ENCODE measurements around the gene IGSF6. TPM values are rescaled to one million over a fixed set of nuclear protein-coding genes. Genes with fewer than 3 reads are reported as not detected.
"Not testable (repeated sequence)": the region's sequence is repeated elsewhere in the genome, so short reads cannot be mapped to it uniquely, and the experiment has no call there.

The IGSF6 gene
- total RNA-seq, 1 experiment from 2014 or later, result 0.56 TPM

DNA sequence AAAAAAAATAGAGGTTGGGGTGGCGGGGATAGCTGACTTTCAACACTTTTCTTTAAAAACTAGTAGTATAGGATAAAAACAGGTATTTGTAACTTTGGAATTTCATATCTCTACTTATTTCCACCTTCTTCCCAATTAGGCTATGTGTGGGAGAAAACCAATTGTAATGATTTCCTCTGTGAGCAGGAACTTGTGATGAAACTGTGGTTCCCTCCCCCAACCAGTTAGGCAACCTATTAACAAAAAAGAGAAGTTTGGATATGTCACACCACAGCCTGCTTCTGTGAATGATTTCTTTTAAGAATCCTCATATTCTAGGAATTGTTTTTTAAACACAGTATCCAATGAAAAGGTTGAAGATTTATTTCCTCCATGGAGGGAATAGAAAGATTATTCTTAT, 1.9 kb downstream of the IGSF6 start:
- H3K9me3 ChIP-seq (ENCODE audit: low read length), result no peaks in the 10 kb centered on the region
- H3K4me2 ChIP-seq (ENCODE audit: low read depth, low read length, poor library complexity, severe bottlenecking), result peak overlapping the region; percentile 30
- peak overlapping the region; percentile 97 for H3K27ac ChIP-seq (ENCODE audit: low read length)
- no peak overlapping the region for H3K9ac ChIP-seq (ENCODE audit: low read length)
- peaks cover 5% of the 10 kb centered on the region; the same call in 1 of the 2 replicates for H3K36me3 ChIP-seq (ENCODE audit: insufficient read depth, low read length)
- no peak overlapping the region for H3K4me3 ChIP-seq (ENCODE audit: low read length)
- no peaks in the 10 kb centered on the region for H3K9me2 ChIP-seq (replicated peaks; ENCODE audit: insufficient read depth, low read length)
- H2AFZ ChIP-seq (ENCODE audit: low read length), result no peak overlapping the region
- peak; percentile 67 for DNase-seq
- peaks cover 34% of the 10 kb centered on the region for H3K79me2 ChIP-seq (ENCODE audit: low read length)
- no peaks in the 10 kb centered on the region for H3K27me3 ChIP-seq (ENCODE audit: low read length)
- H4K20me1 ChIP-seq (ENCODE audit: insufficient read depth, low read depth, low read length), result no peaks in the 10 kb centered on the region
- peaks cover 97% of the 10 kb centered on the region for H3K4me1 ChIP-seq (ENCODE audit: low read length)

DNA sequence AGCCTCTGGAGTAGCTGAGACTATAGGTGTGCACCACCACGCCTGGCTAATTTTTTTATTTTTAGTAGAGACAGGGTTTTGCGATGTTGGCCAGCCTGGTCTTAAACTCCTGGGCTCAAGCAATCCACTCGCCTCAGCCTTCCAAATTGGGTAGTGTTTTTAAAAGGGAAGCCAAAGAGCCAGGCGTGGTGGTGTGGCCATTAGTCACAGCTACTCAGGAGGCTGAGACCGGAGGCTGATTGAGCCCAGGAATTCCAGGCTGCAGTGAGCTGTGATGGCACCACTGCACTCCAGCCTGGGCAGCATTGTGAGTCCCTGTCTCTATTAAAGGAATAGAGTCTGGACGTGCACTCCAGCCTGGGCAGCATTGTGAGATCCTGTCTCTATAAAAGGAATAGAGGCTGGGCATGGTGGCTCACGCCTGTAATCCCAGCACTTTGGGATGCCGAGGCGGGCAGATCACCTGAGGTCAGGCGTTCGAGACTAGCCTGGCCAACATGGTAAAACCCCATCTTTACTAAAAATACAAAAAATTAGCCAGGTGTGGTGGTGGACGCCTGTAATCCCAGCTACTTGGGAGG, 2.5 kb downstream of the IGSF6 start:
- H3K27me3 ChIP-seq (ENCODE audit: low read length); H3K9me2 ChIP-seq (replicated peaks; ENCODE audit: insufficient read depth, low read length); H3K9me3 ChIP-seq (ENCODE audit: low read length); H2AFZ ChIP-seq (ENCODE audit: low read length); DNase-seq; H4K20me1 ChIP-seq (ENCODE audit: insufficient read depth, low read depth, low read length); H3K36me3 ChIP-seq (ENCODE audit: insufficient read depth, low read length): not testable (repeated sequence)
- H3K4me2 ChIP-seq (ENCODE audit: low read depth, low read length, poor library complexity, severe bottlenecking), result peak overlapping the region; percentile 79
- H3K4me1 ChIP-seq (ENCODE audit: low read length), result peaks cover 97% of the 10 kb centered on the region
- H3K27ac ChIP-seq (ENCODE audit: low read length), result peak overlapping the region; percentile 97
- H3K4me3 ChIP-seq (ENCODE audit: low read length), result peak overlapping the region; percentile 39; the same call in 1 of the 2 replicates
- peaks cover 34% of the 10 kb centered on the region for H3K79me2 ChIP-seq (ENCODE audit: low read length)
- H3K9ac ChIP-seq (ENCODE audit: low read length), result peak overlapping the region; percentile 59; the same call in 1 of the 2 replicates

DNA sequence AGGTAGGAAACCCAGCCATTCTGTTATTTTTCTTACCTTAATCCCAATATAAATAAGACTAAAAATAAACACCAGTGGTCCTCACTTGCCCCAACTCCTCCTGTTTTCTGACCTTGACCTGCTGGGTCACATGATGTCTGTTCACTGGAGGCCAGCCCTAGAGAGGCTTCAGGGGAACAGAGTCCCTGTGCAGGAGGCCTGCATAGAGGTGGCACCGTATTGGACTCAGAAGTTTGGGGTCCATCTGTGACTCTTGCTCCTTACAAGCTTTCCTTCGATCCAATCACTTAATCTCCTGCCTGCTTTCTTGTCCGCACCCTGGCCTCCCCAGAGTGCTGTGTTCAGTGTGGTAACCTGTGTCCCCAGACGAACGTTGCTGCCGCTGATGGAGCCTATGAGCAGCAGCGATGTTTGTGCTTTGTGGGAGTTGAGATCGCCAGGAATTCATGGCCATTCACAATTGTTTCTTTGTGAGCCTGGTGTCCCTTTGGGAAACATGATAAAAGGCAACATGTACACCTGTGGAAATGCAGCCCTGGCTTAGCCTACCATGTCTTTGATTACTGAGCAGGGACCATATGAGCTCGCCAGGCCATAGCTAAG, 4.7 kb downstream of the IGSF6 start:
- H3K4me3 ChIP-seq (ENCODE audit: low read length), result peak overlapping the region; percentile 53; the same call in 1 of the 2 replicates
- H4K20me1 ChIP-seq (ENCODE audit: insufficient read depth, low read depth, low read length), result no peaks in the 10 kb centered on the region
- H3K36me3 ChIP-seq (ENCODE audit: insufficient read depth, low read length), result no peaks in the 10 kb centered on the region
- DNase-seq, result no peak
- peaks cover 100% of the 10 kb centered on the region for H3K4me1 ChIP-seq (ENCODE audit: low read length)
- no peaks in the 10 kb centered on the region for H3K27me3 ChIP-seq (ENCODE audit: low read length)
- peak overlapping the region; percentile 97 for H3K27ac ChIP-seq (ENCODE audit: low read length)
- no peaks in the 10 kb centered on the region for H3K9me2 ChIP-seq (replicated peaks; ENCODE audit: insufficient read depth, low read length)
- no peaks in the 10 kb centered on the region for H3K9me3 ChIP-seq (ENCODE audit: low read length)
- peak overlapping the region; percentile 69 for H3K9ac ChIP-seq (ENCODE audit: low read length)
- peak overlapping the region; percentile 79 for H3K4me2 ChIP-seq (ENCODE audit: low read depth, low read length, poor library complexity, severe bottlenecking)
- H3K79me2 ChIP-seq (ENCODE audit: low read length), result peaks cover 47% of the 10 kb centered on the region
- no peak overlapping the region for H2AFZ ChIP-seq (ENCODE audit: low read length)

DNA sequence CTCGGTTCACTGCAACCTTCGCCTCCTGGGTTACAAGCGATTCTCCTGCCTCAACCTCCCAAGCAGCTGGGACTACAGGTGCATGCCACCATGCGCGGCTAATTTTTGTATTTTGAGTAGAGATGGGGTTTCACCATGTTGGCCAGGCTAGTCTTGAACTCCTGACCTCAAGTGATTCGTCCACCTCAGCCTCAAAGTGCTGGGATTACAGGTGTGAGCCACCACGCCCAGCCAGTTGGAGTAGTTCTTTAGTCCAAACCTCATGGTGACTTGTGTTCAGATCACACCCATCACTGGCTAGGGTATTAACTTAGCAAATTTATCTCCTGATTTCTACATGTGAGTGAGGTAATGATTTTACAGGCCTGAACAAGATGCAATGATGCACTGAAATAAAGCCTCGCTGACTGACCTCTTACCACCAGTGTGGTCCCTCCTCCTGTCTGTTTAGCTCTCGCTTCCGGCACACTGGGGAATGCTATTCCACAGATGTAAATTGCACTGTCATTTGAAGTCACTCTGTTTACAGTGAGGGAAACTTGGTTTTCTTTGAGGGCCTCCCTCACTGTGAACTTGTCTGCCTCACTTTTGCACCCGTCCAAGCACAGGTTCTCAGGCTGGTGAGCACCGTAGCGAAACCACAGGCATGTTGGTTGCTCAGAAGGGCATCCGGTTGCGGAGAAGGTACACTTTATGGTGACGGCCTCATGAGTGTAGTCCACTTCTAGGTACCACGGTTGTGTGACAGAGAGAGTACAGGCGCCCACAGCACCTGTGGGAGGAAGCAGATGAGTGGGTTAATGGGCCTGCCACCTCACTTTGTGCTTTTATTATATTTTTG, 5.5 kb downstream of the IGSF6 start:
- no peaks in the 10 kb centered on the region for H3K9me3 ChIP-seq (ENCODE audit: low read length)
- peak overlapping the region; percentile 79 for H3K4me2 ChIP-seq (ENCODE audit: low read depth, low read length, poor library complexity, severe bottlenecking)
- peaks cover 100% of the 10 kb centered on the region for H3K4me1 ChIP-seq (ENCODE audit: low read length)
- peak overlapping the region; percentile 53 for H3K4me3 ChIP-seq (ENCODE audit: low read length)
- H2AFZ ChIP-seq (ENCODE audit: low read length), result no peak overlapping the region
- DNase-seq, result peak; percentile 82
- H3K36me3 ChIP-seq (ENCODE audit: insufficient read depth, low read length), result no peaks in the 10 kb centered on the region
- peak overlapping the region; percentile 69 for H3K9ac ChIP-seq (ENCODE audit: low read length)
- no peaks in the 10 kb centered on the region for H3K9me2 ChIP-seq (replicated peaks; ENCODE audit: insufficient read depth, low read length)
- H4K20me1 ChIP-seq (ENCODE audit: insufficient read depth, low read depth, low read length), result no peaks in the 10 kb centered on the region
- no peaks in the 10 kb centered on the region for H3K27me3 ChIP-seq (ENCODE audit: low read length)
- H3K79me2 ChIP-seq (ENCODE audit: low read length), result peaks cover 47% of the 10 kb centered on the region
- peak overlapping the region; percentile 97 for H3K27ac ChIP-seq (ENCODE audit: low read length)

DNA sequence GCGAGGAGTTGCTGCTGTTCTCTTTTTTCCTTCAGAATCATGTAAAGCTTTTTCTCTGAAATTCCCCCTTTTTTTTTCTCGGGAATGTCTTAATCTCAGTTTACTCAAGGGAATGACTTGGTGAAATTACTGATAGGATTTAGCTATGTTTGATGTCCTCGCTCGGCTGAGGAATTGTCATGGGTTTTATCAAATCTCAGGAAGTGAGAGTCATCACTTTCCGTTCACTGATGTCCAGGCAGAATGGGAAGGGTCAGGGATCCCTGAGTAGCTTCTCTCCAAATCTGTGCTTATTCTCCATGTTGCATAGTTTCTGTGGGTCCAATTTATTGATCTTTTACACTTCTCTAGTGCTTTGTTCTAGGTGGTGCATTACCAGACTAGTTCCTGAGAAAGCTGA, 6.3 kb downstream of the IGSF6 start:
- peaks cover 100% of the 10 kb centered on the region for H3K4me1 ChIP-seq (ENCODE audit: low read length)
- no peaks in the 10 kb centered on the region for H4K20me1 ChIP-seq (ENCODE audit: insufficient read depth, low read depth, low read length)
- no peaks in the 10 kb centered on the region for H3K9me2 ChIP-seq (replicated peaks; ENCODE audit: insufficient read depth, low read length)
- DNase-seq, result peak; percentile 57
- peak overlapping the region; percentile 53 for H3K4me3 ChIP-seq (ENCODE audit: low read length)
- no peaks in the 10 kb centered on the region for H3K9me3 ChIP-seq (ENCODE audit: low read length)
- peak overlapping the region; percentile 97 for H3K27ac ChIP-seq (ENCODE audit: low read length)
- peaks cover 46% of the 10 kb centered on the region for H3K79me2 ChIP-seq (ENCODE audit: low read length)
- H3K9ac ChIP-seq (ENCODE audit: low read length), result peak overlapping the region; percentile 69
- H3K4me2 ChIP-seq (ENCODE audit: low read depth, low read length, poor library complexity, severe bottlenecking), result peak overlapping the region; percentile 79
- H2AFZ ChIP-seq (ENCODE audit: low read length), result no peak overlapping the region
- no peaks in the 10 kb centered on the region for H3K27me3 ChIP-seq (ENCODE audit: low read length)
- no peaks in the 10 kb centered on the region for H3K36me3 ChIP-seq (ENCODE audit: insufficient read depth, low read length)

DNA sequence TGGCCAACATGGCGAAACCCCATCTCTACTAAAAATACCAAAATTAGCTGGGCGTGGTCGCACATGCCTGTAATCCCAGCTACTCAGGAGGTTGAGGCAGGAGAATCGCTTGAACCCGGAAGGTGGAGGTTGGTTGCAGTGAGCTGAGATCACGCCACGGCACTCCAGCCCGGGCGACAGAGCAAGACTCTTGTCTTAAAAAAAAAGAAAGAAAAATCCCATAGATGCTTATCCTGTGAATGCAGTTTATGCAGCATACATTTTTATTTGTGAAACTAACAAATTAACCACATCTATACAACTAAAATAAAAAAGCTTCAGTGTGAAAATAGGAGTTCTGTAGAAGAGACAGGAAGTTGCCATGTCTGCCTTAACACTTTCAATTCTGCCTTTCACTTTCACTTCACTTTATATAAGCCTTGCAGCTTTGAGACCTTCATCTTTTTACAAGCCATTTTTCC, 7.1 kb downstream of the IGSF6 start:
- Histone ChIP-seq H3K4me2 (ENCODE audit: low read depth, low read length, poor library complexity, severe bottlenecking) (peak overlapping the region; percentile 79), H3K27me3 (ENCODE audit: low read length) (no peaks in the 10 kb centered on the region), H2AFZ (ENCODE audit: low read length) (no peak overlapping the region), H3K4me1 (ENCODE audit: low read length) (peaks cover 96% of the 10 kb centered on the region), H3K27ac (ENCODE audit: low read length) (peak overlapping the region; percentile 97), H3K36me3 (ENCODE audit: insufficient read depth, low read length) (no peaks in the 10 kb centered on the region), H3K9me3 (ENCODE audit: low read length) (no peaks in the 10 kb centered on the region), H3K79me2 (ENCODE audit: low read length) (peaks cover 41% of the 10 kb centered on the region), H3K9ac (ENCODE audit: low read length) (peak overlapping the region; percentile 69), H4K20me1 (ENCODE audit: insufficient read depth, low read depth, low read length) (no peaks in the 10 kb centered on the region), H3K4me3 (ENCODE audit: low read length) (peak overlapping the region; percentile 53), H3K9me2 (replicated peaks; ENCODE audit: insufficient read depth, low read length) (no peaks in the 10 kb centered on the region)
- DNase-seq, result peak; percentile 93

GRCh38 chr16:21644674-21645073, 7.7 kb downstream of the IGSF6 start:
- Histone ChIP-seq H3K9me2 (replicated peaks; ENCODE audit: insufficient read depth, low read length) (no peaks in the 10 kb centered on the region), H3K4me2 (ENCODE audit: low read depth, low read length, poor library complexity, severe bottlenecking) (peak overlapping the region; percentile 79), H3K4me3 (ENCODE audit: low read length) (peak overlapping the region; percentile 53), H3K9me3 (ENCODE audit: low read length) (no peaks in the 10 kb centered on the region), H3K27me3 (ENCODE audit: low read length) (no peaks in the 10 kb centered on the region), H3K36me3 (ENCODE audit: insufficient read depth, low read length) (no peaks in the 10 kb centered on the region), H3K27ac (ENCODE audit: low read length) (peak overlapping the region; percentile 97), H3K79me2 (ENCODE audit: low read length) (peaks cover 41% of the 10 kb centered on the region), H4K20me1 (ENCODE audit: insufficient read depth, low read depth, low read length) (no peaks in the 10 kb centered on the region), H2AFZ (ENCODE audit: low read length) (no peak overlapping the region), H3K9ac (ENCODE audit: low read length) (peak overlapping the region; percentile 69), H3K4me1 (ENCODE audit: low read length) (peaks cover 90% of the 10 kb centered on the region)
- peak; percentile 73 for DNase-seq

GRCh38 chr16:21643785-21644184, 8.6 kb downstream of the IGSF6 start:
- Histone ChIP-seq H3K79me2 (ENCODE audit: low read length) (peaks cover 40% of the 10 kb centered on the region), H3K4me3 (ENCODE audit: low read length) (peak overlapping the region; percentile 53), H3K36me3 (ENCODE audit: insufficient read depth, low read length) (no peaks in the 10 kb centered on the region), H3K4me1 (ENCODE audit: low read length) (peaks cover 81% of the 10 kb centered on the region), H3K27ac (ENCODE audit: low read length) (peak overlapping the region; percentile 97), H3K9ac (ENCODE audit: low read length) (peak overlapping the region; percentile 69), H3K4me2 (ENCODE audit: low read depth, low read length, poor library complexity, severe bottlenecking) (peak overlapping the region; percentile 79), H3K9me2 (replicated peaks; ENCODE audit: insufficient read depth, low read length) (no peaks in the 10 kb centered on the region), H4K20me1 (ENCODE audit: insufficient read depth, low read depth, low read length) (no peaks in the 10 kb centered on the region), H3K9me3 (ENCODE audit: low read length) (no peaks in the 10 kb centered on the region), H2AFZ (ENCODE audit: low read length) (no peak overlapping the region), H3K27me3 (ENCODE audit: low read length) (no peaks in the 10 kb centered on the region)
- DNase-seq, result no peak
